ENCODE data around the gene SLC16A13.

SLC16A13 gene

DNA sequence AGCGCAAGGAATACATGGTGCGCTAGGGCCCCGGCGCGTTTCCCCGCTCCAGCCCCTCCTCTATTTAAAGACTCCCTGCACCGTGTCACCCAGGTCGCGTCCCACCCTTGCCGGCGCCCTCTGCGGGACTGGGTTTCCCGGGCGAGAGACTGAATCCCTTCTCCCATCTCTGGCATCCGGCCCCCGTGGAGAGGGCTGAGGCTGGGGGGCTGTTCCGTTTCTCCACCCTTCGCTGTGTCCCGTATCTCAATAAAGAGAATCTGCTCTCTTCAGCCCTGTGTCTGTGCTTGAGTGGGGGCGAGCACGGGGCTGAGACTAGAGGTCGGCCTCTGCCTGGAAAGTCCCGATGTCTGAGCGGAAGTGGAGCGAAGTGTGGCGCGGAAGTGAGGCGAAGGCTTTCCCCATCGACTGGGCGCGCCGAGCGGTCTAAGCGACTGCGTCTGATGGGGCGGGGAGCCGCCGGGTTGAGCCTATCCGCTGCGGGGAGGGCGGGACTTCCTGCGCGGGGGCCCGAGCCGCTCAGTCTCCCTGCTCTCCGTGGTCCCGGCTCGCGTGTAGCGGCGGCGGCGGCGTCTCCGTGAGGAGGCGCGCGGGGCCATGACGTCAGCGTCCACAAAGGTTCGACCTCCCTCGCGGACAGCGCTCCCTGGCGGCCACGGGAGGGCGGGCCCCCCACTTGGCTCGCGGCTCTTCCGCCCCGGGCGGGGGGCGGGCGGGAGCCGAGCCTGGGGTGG lies 21.4 kb upstream of the SLC16A13 start:
- peak; percentile 95 for DNase-seq

DNA sequence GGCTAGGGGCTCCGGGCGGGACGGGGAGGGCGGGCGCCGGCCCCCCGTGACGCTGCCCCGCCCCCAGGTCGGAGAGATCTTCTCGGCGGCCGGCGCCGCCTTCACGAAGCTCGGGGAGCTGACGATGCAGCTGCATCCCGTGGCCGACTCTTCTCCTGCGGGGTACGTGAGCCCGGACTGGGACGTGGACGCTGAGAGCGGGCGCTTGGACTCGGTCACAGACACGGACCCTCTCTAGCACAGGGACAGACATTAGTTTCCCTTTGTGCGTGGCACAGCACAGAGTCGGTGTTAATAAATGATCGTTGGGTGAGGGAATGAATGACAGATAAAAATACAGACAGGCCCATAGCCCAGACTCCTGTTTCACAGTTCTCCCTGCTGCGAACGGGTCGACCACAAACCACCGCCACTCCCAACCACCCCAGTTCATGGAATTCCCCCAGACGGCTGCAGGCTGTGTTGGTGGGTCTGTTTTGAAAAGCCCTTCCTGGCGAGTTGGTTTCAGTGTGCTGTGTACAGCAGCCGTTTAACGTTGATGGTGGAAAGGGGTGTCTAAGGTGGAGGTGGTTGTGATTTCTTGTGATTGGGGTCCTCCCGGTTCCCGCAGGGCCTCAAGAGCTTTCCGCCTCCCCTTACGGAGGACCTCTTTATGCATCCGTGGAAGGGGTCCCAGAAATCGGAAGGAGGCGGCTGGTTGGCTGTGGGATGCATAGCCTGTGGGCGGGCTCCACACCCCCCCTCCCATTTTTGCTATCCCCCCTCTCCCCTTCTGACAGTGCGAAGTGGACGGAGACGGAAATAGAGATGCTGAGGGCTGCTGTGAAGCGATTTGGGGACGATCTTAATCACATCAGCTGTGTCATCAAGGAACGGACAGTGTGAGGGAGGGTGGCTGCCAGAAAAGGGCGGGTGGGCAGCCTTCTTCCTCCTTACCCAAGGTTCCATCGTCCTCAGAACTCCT lies 20.5 kb upstream of the SLC16A13 start:
- DNase-seq = no peak

- DNase-seq = no peak
Observed at GRCh38 chr17:7016418-7016817, 19.4 kb upstream of the SLC16A13 start.

DNA sequence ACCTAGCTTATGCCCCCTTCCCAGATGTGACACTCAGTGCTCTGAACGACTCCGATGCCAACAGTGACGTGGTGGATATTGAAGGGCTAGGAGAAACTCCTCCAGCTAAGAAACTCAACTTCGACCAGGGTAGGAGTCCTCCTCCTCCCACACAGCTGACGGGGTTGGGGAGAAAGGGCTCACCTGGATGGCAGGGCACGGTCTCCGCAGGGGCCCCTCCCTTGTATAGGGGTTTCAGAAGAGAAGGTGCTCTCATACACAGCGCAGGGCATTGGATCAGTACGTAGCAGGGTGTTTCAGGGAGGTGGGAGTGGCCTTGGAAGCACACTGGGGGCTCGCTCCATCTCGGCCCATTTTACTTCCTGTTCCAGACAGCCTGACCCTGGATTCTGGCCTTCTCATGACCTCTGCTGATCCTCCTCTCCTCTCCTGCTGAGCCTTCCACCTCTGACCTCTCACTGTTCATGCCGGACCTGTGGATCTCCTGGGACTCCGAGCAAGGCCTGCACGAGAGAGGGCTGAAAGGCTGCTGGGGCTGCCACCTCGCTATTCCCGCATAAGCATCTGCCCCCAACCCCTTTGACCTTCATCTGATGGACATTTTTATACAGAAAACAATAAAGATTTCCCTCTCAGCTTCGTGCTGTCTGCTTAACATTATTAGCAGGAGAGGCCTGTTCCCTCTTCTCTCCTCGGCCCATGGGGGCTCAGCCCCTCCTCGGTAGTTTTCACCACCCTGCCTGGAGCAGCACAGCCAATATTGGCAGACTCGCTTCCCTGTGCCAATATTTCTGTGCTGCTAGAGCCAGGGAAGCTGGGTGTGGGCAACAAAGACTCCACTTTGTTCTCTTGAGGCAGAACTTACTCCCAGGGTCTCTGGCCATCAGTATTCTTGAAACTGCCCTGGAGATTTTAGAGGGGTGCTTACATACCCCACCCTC lies 18.7 kb upstream of the SLC16A13 start:
- no peak for DNase-seq

- DNase-seq = no peak
Observed at GRCh38 chr17:7017827-7018200, 18.0 kb upstream of the SLC16A13 start.

DNA sequence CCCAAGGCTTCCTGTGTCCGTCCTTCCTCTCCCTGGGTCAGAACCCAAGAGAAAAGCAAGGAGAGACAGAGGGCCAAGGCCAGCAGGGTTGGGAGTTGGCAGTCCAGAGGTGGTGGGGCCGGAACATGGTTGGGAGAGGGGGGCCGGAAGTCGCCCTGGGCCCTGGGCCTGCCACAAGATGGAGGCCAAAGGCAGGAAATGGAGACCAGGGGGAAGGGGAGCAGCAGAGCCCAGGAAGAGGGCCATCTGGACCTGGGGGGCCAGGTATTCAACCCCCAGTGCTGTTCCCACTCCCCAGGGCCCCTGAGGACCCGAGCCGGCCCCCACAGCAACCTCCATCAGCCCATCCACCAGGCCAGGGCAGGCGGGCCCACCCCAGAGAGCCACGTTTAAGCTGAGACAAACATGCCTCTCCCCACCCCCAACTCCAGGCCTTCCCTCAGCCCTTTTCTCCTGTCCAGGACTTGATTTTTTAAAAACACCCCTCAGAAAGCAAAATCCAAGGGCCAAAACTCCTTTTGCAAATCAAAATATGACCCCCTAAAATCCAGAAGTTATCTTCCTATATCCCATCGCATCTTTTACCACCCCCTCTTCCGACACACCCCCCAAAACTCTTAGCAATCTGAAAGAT lies 17.4 kb upstream of the SLC16A13 start:
- DNase-seq = no peak

GRCh38 chr17:7019367-7019766 lies 16.4 kb upstream of the SLC16A13 start:
- no peak for DNase-seq

DNA sequence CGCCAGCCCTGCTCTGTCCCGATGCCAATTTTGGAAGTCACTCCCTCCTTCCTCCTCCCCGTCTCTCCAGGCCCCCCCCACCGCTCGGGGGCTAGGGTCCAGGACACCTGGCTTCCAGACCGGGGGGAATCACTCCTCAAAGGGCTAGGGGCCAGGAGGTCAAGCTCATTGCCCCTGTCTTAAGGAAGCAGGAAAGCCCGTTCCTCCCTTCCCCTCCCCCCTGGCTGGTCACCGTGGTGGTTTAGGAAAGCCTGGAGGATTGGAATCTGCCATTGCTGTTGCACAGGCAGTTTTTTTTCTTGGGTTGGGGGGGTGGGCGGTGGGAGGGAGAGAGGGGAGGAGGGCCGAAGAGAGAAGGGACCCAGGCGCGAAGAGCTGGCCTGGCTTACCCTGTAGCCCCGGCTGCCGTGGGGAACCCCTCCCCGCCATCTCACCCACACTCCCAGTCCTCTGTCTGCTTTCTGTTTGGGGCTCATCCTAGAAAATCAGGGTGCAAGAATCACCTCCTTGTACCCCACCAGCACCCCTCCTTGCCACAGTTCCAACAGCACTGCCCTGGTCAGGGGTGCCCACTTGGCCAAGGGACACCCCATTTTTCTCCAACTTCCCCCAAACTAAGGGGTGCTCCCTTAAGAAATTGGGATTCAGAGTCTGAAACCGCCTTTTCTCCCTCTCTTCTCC lies 15.8 kb upstream of the SLC16A13 start:
- DNase-seq = peak; percentile 53

GRCh38 chr17:7020894-7021664 lies 14.7 kb upstream of the SLC16A13 start:
- DNase-seq = no peak

GRCh38 chr17:7021993-7022778 lies 13.6 kb upstream of the SLC16A13 start:
- DNase-seq = peak; percentile 64

- DNase-seq = no peak
Observed at GRCh38 chr17:7022781-7023571, 12.8 kb upstream of the SLC16A13 start, which contains the start of gene BCL6B. BCL6B (plus strand) TSS chr17:7023050; CDS start chr17:7023672, 622 bp downstream.

- no peak for DNase-seq
Observed at GRCh38 chr17:7023576-7024401, 12.0 kb upstream of the SLC16A13 start.

- DNase-seq = no peak
Observed at GRCh38 chr17:7024402-7024785, 11.4 kb upstream of the SLC16A13 start.

DNA sequence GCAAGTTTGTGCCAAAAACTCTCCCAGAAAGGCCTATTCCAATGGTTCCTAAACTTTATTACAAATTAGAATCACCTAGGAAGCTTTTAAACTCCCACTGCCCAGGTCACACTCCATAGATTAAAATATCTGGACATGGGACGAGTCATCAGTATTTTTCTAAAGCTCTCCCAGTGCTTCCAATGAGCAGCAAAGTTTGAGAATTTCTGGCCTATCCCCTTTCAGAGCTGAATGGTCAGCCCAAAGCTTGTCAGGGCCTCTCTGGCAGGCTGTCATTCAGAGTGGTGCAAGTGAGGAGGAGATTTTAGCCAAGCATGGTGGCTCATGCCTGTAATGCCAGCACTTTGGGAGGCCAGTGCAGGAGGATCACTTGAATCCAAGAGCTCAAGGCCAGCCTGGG lies 10.6 kb upstream of the SLC16A13 start:
- DNase-seq = no peak

- no peak for DNase-seq
Observed at GRCh38 chr17:7026471-7027115, 9.2 kb upstream of the SLC16A13 start.

- no peak for DNase-seq
Observed at GRCh38 chr17:7027335-7027734, 8.5 kb upstream of the SLC16A13 start.

DNA sequence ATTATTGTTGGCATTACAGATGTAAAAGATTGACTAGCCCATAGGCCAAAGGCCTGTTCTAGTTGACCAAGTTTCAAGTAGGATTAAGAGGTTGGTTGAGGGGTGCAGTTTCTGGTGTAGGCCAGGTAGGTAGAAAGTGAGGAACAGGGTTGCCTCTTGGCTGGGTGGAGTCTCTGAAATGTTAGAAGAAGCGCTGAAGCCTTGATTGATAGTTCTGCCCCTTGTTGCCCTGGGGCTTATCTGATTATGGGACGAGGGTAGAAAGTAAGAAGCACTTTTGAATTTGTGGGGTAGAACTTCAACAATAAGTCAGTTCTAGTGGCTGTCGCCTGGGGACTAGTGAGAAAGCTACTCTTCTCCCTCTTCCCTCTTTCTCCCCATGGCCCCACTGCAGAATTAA lies 6.7 kb upstream of the SLC16A13 start:
- DNase-seq = no peak

DNA sequence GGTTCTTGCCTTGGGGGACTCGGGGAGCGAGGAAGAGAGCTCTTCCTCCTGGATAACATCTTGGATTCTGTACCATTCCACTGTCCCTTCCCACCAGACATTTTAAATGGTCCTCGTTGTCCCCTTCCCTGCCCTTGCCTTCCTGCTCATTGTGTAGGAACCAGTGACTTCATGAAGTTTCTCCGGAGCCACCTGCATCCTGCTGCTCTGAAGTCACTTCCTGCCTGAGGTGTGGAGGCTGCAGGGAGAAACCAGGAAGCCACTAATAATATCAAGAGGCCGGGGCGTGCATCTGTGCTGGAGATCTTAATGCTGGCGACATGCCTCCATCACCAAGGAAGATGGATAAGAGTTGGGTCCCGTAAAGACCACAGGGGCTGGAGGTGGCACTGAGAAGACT lies 6.2 kb upstream of the SLC16A13 start:
- peak; percentile 17 for DNase-seq
